HepG2 (cell line): Measurements from ENCODE around the gene FKBP5.

ENCODE experiments used
- FOXJ3 ChIP-seq: sonication (generic); formaldehyde crosslinking; IDR thresholded peaks from 2 replicates; pipeline ENCODE4 v1.4.0; 2020; ENCODE audit warnings: missing genetic modification reagents, mild to moderate bottlenecking, borderline replicate concordance
- ZNF230 ChIP-seq: sonication (generic); formaldehyde crosslinking; IDR thresholded peaks from 2 replicates; pipeline ENCODE4 v1.4.0; 2020; ENCODE audit warnings: mild to moderate bottlenecking, missing genetic modification reagents
- ZNF605 ChIP-seq: sonication (generic); formaldehyde crosslinking; IDR thresholded peaks from 2 replicates; pipeline ENCODE4 v1.8.0; 2022; ENCODE audit warnings: mild to moderate bottlenecking, missing genetic modification reagents
- TF ChIP-seq, protein P1 (sequence below), 2 experiments: IDR thresholded peaks; 2 replicates each; pipeline ENCODE4 v1.6.1; 2011 to 2012; ENCODE audit warnings: low read length in 2 of 2, borderline replicate concordance in 1 of 2, low read depth in 1 of 2, mild to moderate bottlenecking in 1 of 2, moderate library complexity in 1 of 2
- TF ChIP-seq, protein P2 (sequence below): sonication (generic); formaldehyde crosslinking; IDR thresholded peaks from 2 replicates; pipeline ENCODE4 v1.5.0; 2020; ENCODE audit warnings: mild to moderate bottlenecking, missing genetic modification reagents, moderate library complexity

DNA sequence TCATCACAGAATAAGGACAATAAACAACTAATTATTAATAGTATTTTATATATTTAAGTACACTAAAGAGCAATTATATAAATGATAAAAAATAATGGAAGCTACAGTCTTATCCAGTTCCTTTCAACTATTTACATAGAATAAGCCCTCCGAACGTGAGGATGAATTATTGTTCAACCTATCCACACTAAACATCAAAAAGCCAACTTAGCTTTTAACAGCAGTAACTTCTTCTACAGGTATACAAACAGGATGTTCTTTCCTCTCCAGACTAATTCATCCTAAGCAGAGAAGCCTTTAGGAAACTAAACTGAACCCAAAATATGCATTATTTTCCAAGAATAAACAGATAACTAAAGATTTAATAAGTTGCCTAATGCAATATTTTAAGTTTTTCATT is 2.3 kb downstream of the FKBP5 start:
- TF ChIP-seq ZNF605 (no peak), FOXJ3 (CRISPR knock-in tag) (no peak), ZNF230 (CRISPR knock-in tag) (no peak)
- TF ChIP-seq, protein P1, sequence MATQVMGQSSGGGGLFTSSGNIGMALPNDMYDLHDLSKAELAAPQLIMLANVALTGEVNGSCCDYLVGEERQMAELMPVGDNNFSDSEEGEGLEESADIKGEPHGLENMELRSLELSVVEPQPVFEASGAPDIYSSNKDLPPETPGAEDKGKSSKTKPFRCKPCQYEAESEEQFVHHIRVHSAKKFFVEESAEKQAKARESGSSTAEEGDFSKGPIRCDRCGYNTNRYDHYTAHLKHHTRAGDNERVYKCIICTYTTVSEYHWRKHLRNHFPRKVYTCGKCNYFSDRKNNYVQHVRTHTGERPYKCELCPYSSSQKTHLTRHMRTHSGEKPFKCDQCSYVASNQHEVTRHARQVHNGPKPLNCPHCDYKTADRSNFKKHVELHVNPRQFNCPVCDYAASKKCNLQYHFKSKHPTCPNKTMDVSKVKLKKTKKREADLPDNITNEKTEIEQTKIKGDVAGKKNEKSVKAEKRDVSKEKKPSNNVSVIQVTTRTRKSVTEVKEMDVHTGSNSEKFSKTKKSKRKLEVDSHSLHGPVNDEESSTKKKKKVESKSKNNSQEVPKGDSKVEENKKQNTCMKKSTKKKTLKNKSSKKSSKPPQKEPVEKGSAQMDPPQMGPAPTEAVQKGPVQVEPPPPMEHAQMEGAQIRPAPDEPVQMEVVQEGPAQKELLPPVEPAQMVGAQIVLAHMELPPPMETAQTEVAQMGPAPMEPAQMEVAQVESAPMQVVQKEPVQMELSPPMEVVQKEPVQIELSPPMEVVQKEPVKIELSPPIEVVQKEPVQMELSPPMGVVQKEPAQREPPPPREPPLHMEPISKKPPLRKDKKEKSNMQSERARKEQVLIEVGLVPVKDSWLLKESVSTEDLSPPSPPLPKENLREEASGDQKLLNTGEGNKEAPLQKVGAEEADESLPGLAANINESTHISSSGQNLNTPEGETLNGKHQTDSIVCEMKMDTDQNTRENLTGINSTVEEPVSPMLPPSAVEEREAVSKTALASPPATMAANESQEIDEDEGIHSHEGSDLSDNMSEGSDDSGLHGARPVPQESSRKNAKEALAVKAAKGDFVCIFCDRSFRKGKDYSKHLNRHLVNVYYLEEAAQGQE (IDR thresholded peaks at IDR 0.05; ENCODE audit: borderline replicate concordance in 1 of 2, low read depth in 1 of 2, low read length in 2 of 2): no peak
- TF ChIP-seq, protein P2, sequence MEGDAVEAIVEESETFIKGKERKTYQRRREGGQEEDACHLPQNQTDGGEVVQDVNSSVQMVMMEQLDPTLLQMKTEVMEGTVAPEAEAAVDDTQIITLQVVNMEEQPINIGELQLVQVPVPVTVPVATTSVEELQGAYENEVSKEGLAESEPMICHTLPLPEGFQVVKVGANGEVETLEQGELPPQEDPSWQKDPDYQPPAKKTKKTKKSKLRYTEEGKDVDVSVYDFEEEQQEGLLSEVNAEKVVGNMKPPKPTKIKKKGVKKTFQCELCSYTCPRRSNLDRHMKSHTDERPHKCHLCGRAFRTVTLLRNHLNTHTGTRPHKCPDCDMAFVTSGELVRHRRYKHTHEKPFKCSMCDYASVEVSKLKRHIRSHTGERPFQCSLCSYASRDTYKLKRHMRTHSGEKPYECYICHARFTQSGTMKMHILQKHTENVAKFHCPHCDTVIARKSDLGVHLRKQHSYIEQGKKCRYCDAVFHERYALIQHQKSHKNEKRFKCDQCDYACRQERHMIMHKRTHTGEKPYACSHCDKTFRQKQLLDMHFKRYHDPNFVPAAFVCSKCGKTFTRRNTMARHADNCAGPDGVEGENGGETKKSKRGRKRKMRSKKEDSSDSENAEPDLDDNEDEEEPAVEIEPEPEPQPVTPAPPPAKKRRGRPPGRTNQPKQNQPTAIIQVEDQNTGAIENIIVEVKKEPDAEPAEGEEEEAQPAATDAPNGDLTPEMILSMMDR: no peak
